ENCODE data around the gene AMELX.

The AMELX gene

GRCh38 chrX:11261260-11261659, 32.0 kb upstream of the AMELX start:
- in situ Hi-C loops (cut with HindIII; ENCODE audit: low sequenced_read_pairs): no loop called here
- no peak overlapping the region for H3K4me3 ChIP-seq (ENCODE audit: low read depth, low read length)
- DNase-seq (ENCODE audit: low read depth): peak; percentile 8
- TF ChIP-seq CTCF (IDR thresholded peaks at IDR 0.05; ENCODE audit: low read depth, low read length, missing control alignments): no peak

- H3K4me3 ChIP-seq (ENCODE audit: low read depth, low read length): no peak overlapping the region
- no peak for TF ChIP-seq CTCF (IDR thresholded peaks at IDR 0.05; ENCODE audit: low read depth, low read length, missing control alignments)
- in situ Hi-C loops (cut with HindIII; ENCODE audit: low sequenced_read_pairs): no loop called here
- DNase-seq (ENCODE audit: low read depth): no peak
Measured at GRCh38 chrX:11264925-11265324, 28.3 kb upstream of the AMELX start.

- TF ChIP-seq CTCF (IDR thresholded peaks at IDR 0.05; ENCODE audit: low read depth, low read length, missing control alignments): no peak
- in situ Hi-C loops (cut with HindIII; ENCODE audit: low sequenced_read_pairs): no loop called here
- H3K4me3 ChIP-seq (ENCODE audit: low read depth, low read length): no peak overlapping the region
- no peak for DNase-seq (ENCODE audit: low read depth)
Measured at GRCh38 chrX:11265352-11265751, 27.9 kb upstream of the AMELX start.

GRCh38 chrX:11266573-11267003, 26.6 kb upstream of the AMELX start:
- no peak overlapping the region for H3K4me3 ChIP-seq (ENCODE audit: low read depth, low read length)
- DNase-seq (ENCODE audit: low read depth): no peak
- in situ Hi-C loops (cut with HindIII; ENCODE audit: low sequenced_read_pairs): no loop called here
- no peak for TF ChIP-seq CTCF (IDR thresholded peaks at IDR 0.05; ENCODE audit: low read depth, low read length, missing control alignments)

- TF ChIP-seq CTCF (IDR thresholded peaks at IDR 0.05; ENCODE audit: low read depth, low read length, missing control alignments): no peak
- in situ Hi-C loops (cut with HindIII; ENCODE audit: low sequenced_read_pairs): no loop called here
Measured at GRCh38 chrX:11267425-11267824, 25.8 kb upstream of the AMELX start.

GRCh38 chrX:11269006-11269405, 24.2 kb upstream of the AMELX start:
- no peak for DNase-seq (ENCODE audit: low read depth)
- no peak overlapping the region for H3K4me3 ChIP-seq (ENCODE audit: low read depth, low read length)
- no peak for TF ChIP-seq CTCF (IDR thresholded peaks at IDR 0.05; ENCODE audit: low read depth, low read length, missing control alignments)
- in situ Hi-C loops (cut with HindIII; ENCODE audit: low sequenced_read_pairs): no loop called here

More at GRCh38 chrX:11267425-11267824, 25.8 kb upstream of the AMELX start:
- H3K4me3 ChIP-seq (ENCODE audit: low read depth, low read length): no peak overlapping the region
- DNase-seq (ENCODE audit: low read depth): no peak

- TF ChIP-seq CTCF (IDR thresholded peaks at IDR 0.05; ENCODE audit: low read depth, low read length, missing control alignments): no peak
- in situ Hi-C loops (cut with HindIII; ENCODE audit: low sequenced_read_pairs): no loop called here
- DNase-seq (ENCODE audit: low read depth): no peak
- no peak overlapping the region for H3K4me3 ChIP-seq (ENCODE audit: low read depth, low read length)
Measured at GRCh38 chrX:11269996-11270395, 23.2 kb upstream of the AMELX start.
